ENCODE measurements around the gene IL12RB2.

- TF ChIP-seq CTCF (conservative IDR thresholded peaks at IDR 0.05) (no peak), EZH2 (IDR thresholded peaks at IDR 0.05; ENCODE audit: low read depth) (no peak)
Observed at GRCh38 chr1:67342076-67342890, 34.6 kb downstream of the IL12RB2 start.

Measured in PC-9 (cell line).